HG03439 (cell line): ENCODE measurements around the gene APCDD1L.

Experiments
- ATAC-seq: cut with Tn5 transposase; IDR thresholded peaks from one replicate; pipeline ENCODE4 v1.9.1; 2021; ENCODE audit warnings: mild to moderate bottlenecking, moderate library complexity; ENCODE audit not compliant: unreplicated experiment

APCDD1L gene

GRCh38 chr20:58469616-58470015 is 45.6 kb downstream of the APCDD1L start:
- ATAC-seq: no peak

- no peak for ATAC-seq
These were observed 47.3 kb downstream of the APCDD1L start for GRCh38 chr20:58467572-58468527.

DNA sequence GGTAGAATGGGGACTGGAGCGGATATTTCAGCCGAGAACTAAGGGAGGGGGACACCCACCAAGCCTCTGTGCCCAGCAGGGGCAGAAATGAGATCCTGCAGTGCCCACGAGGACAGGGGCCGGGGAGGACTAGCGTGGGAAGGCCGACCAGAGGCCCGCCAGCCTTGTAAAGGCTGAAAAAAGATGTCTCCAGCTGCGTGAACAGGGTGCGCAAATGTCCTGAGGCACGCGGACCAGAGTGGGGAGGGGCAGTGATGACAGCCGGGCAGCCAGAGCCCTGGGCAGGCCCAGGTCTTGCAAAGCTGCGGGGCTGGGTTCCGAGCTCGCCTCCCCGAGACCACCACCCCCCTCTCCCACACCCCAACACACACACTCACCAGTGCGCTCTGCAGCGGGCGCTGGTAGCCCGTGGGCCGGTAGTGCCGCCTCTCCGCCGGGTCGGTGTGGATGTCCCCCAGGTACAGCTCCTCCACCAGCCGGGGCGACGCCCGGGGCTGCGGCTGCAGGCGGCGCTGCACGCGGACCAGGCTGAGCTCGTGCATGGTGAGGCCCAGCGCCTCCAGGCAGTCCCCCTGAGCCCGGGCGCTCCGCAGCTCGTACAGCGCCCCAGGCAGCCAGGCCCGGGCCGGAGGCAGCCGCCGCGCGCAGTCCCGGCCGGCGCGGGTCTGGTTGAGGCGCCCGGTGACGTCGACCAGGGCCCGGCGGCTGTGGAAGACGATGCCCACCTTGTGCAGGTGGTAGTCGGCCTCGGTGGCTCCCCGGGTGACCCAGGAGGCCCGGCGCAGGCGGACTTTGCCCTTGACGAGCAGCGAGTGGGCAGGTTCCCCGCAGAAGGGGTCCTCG is 48.2 kb downstream of the APCDD1L start:
- ATAC-seq: no peak

DNA sequence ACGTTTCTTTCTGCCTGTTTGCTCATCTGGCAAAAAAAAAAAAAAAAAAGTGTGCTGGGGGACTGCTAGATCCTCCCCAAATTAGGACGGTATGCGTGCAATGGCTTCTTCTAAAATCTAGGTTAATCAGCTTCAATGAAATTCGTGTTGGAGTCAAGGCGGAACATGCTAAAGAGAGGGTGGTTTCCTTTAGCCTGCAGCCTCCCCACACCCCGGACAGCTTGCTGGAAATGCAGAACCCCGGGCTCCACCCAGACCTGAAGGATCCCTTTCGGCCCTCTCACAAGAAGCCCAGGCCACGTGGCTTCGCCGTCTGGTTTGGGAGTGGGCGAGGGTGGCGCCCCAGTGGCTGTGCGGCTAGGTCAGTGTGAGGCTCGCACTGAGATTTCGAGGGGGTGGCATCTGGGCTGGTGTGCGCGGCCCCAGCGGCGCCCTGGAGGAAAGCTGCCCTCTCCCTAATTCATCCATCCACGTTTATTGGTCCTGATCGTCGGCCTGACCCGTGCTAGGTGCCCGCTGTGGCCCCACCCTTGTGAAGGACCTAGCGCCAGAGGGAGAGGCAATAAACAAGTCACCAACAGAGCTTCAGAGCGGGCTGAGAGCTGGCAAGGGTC is 49.0 kb downstream of the APCDD1L start:
- no peak for ATAC-seq

DNA sequence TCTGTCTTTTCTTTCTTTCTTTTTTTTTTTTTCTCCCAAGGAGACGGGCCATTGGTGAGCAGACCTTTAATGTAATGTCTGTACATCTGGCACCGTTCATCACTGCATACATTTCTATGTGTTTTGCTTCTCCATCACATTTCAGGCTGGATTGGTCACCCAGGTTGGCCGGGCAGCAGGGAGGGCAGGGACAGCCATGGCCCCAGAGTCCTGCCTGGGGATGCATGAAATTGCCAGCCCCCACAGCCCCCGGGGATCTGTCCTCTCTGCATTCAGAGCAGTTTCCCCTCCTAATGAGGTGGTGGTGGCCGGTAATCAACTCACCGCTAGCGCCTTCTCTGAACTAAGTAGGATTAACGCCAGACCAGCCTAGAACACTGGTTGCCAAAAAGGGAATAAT is 50.4 kb downstream of the APCDD1L start:
- no peak for ATAC-seq

- no peak for ATAC-seq
These were observed 51.9 kb downstream of the APCDD1L start for GRCh38 chr20:58463256-58463655.

GRCh38 chr20:58461899-58462298 is 53.3 kb downstream of the APCDD1L start:
- ATAC-seq: no peak

GRCh38 chr20:58461104-58461503 is 54.1 kb downstream of the APCDD1L start:
- ATAC-seq: no peak

- ATAC-seq: peak; percentile 13
These were observed 56.0 kb downstream of the APCDD1L start for GRCh38 chr20:58459058-58459750.

GRCh38 chr20:58458342-58459057 is 56.7 kb downstream of the APCDD1L start:
- ATAC-seq: peak; percentile 93

DNA sequence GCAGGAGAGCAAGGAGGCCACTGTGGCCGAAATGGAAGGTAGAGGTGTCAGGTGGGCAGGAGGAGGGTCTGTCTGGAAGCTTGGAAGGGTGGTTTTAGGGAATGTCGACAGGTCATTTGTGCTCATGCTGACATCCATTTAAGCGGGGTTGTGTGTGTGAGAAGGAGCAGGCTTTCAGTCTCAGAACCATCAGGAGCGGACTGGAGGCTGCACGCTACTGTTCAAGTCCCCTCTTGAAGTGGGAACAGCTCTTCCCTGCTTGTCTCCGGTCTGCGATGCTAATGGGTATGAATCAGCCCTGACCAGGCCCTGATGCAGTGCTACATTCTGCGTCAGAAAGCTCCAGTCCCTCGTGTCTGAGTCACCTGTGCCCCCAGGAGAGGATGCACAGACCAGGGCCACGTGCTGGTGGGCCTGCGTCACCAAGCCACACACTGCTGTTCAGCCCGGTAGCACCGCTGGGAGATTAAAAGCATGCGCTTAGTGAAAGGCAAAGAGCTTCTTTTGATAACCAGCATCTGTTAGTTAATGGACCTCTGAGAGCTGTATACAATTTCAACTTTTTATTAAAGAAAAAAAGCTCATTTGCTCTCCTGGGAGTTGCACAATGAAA is 58.0 kb downstream of the APCDD1L start:
- ATAC-seq: no peak

GRCh38 chr20:58454460-58454859 is 60.7 kb downstream of the APCDD1L start:
- ATAC-seq: no peak

DNA sequence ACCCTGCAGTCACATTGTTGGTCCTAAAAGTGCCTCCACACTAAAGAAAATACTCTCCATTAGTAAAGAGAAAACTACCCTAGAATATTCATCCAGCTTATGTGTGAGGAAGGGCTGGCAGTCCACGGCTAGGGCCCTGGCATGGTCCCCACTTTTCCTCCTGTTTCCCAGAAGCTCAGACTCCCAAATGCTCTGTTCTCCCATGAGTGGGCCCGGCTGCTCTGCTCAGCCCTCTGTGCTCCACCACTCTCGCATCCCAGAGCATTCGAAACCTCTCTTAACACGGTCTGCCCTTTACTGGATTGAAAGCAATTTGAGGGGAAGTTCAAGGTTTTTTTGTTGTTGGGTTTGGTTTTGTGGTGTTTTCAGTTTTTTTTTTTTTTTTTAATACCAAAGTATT is 61.8 kb downstream of the APCDD1L start:
- no peak for ATAC-seq

DNA sequence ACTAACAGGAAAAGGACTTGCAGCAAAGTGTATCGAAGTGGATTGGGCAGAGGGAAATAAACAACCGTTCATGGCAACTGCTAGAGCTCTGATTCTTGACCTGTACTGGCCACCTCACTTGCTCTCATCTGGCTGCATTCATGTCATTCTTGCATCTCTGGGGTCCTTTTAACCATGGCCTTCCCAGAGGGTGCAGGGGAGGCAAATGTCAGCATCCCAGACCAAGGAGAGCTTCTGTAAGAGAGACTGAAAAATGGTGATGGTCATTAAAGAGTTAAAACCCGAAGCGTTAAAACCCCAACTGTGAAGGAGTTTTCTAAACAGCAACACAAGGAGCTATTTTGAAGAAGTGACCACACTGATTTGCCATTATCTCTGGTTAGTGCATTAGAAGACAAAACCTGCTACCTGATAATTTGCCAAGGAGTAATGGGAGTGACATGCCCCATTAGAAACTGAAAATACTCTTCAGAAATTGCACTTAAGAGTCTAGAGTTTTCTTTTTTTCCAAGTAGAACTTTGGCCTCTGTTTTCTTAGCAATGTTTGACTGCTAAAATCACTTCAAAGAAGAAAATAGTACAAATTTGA is 62.4 kb downstream of the APCDD1L start:
- ATAC-seq: no peak

GRCh38 chr20:58450254-58450653 is 64.9 kb downstream of the APCDD1L start:
- ATAC-seq: peak; percentile 58

DNA sequence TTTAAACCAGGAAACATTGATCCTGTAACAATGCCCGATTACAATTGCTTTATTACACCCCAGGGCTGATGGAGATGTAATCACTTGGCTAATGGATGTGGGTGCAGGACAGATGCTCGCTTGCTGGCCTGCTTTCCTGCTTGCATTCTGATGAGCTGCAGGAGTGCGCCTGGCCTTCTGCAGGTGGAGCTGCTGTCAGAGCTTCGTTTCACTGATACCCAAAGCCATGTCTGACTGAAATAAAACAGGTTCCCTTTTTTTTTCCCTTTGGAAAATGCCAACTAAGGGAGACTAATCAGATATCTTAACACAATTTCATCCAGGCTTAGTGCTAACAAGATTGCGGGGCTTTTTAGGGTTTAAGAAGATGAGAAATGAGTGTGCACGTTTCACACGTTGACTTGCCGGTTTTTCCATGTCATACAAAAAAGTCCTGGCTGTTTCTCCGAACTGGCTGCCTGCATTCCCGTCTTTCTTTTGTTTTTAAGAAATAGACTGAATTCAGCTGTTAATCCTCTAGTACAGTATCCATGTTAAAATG is 65.4 kb downstream of the APCDD1L start:
- no peak for ATAC-seq

DNA sequence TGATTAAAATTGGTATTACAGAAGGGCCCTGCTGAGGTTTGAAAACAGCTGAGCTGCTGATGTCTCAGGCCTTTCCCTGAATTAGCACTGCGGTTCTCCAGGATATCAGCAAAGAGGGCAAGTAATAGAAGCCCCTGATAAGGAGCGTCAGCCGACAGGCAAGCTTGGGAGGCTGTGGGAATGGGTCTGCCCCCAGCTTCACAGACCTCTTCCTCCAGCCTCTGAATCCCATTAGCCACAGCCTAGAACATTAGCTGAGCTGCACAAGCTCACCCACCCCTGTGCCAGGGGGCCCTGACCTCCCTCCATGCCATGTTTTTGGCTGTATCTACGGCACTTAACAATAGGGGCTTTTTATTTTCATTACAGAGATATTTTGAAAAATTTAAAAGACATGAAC is 66.2 kb downstream of the APCDD1L start:
- ATAC-seq: no peak

DNA sequence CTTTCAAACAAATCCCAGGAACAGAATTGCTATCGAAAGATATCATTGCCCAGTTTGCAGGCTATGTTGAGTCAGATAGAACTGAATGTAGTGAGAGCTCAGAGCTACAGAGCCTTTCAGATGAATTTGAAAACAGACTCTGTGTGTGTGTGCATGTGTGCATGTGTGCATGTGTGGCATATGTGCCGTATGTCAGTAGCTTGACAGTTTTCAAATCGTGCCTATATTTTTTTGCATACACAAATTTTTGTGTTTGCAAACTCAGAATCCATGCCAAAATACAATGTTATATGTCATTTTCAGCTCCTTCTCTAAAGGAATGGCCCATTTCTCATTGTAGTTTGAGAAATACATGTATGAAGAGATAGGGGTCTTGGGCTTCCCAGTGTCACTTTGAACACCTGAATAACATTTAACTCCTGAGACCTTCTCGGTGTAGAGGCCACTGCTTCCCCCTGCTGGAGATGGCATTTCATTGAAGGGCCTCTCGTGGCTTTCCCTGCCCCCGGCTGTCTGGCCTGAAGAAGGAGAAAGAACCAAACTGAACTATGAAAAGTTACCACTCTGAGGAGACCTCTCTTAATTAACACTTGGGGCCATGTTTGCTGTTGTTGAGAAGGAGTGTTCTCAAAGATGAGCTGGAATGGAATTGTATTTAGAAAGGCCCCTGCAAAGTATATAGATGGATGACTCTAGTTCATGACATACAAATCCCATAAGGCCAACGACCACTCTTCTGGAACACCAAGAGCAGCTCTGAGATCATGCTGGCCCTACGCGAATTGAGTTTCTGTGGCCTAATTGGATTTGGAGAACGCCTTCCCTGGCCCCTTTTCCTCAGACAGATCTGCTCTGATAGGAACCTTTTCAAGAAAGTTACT is 67.4 kb downstream of the APCDD1L start:
- no peak for ATAC-seq
